Measurements from ENCODE around the gene AHCTF1.
"Not testable (repeated sequence)": the region's sequence is repeated elsewhere in the genome, so short reads cannot be mapped to it uniquely, and the experiment has no call there.

Gene AHCTF1

DNA sequence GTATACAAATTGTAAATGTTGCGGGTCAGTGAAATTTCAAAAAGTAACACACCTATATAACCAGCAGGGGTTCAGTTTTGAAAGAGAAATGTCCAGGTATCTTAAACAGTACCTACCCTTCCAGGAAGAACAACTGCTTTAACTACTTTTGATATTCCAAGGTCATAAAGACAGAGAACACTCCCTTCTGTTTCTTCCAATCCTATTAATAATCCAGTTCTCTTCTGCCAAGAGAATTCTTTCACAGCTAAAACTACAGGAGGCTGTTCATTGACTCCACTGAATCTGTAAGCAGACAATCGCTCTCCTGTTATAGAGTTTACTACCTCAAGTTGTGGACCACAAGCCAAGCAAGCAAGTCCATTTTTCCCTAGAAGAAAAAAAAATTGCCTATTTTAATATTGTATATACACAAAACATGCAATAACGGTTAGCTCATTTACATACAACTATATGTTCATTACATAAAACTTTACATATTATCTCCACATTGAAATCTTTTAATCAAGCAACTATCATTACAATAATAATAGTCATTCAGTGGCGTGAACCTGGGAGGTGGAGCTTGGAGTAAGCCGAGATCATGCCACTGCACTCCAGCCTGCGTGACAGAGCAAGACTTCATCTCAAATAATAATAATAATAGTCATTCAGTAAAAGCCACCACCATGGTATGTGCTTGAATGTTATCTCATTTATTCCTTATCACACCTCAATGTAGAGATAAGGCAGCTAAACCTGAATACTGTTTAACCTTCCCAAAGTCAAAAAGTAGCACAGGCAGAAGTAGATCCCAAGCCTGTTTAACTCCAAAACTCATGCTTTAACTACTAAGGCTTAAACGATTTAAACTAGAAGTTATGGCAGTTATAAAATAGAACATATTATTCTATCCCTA is 15.5 kb downstream of the AHCTF1 start:
- DNase-seq, result not testable (repeated sequence)

DNA sequence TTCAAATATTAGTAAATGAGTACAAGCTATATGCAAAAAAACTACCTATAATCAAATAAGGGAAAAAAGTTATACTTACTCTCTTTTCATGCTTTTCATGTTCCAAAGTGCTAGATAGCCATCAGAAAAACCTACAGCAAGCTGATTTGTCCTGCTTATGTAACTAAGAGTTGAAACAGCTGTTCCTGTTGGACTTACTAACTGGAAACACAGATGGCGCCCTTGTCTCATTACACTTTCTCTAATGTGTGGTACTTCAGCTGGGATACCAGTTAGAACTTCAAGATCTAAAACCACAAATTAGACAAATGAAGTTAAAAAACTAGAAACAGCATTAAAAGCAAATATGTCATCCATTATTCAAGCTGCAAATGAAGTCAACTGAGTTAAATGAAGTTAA is 24.3 kb downstream of the AHCTF1 start:
- no peak for DNase-seq

DNA sequence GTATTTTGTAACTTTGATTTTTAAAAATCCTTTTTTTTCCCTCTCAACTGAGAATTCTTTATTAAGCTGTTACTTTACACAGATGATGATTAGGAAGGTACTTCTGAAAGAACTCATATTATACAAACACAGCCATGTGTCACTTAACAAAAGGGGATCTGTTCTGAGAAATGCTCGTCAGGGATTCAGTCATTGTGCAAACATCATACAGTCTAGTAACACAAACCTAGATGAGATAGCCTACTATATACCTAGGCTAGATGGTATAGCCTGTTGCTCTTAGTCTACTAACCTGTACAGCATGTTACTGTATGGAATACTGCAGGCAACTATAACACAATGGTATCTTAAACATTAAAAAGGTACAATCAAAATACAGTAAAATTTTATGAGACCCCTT is 24.9 kb downstream of the AHCTF1 start:
- DNase-seq, result no peak

DNA sequence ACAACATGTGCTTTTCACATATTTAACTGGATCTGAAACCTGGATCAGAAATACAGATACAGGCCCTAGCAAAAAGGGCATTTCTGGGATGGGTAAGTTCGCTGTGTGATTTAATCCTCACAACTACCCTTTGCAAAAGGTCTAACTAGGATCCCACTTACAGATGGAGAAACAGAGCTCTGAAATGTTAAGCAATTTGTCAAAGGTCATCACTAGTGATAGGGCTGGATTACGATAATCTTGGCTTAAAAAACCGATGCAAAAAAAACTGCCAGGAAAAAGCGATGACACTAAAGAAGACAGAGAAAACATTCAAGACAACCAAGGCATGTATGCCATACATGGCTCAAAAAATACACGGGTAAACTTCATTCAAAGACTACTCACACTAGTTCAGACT is 29.9 kb downstream of the AHCTF1 start:
- no peak for DNase-seq

DNA sequence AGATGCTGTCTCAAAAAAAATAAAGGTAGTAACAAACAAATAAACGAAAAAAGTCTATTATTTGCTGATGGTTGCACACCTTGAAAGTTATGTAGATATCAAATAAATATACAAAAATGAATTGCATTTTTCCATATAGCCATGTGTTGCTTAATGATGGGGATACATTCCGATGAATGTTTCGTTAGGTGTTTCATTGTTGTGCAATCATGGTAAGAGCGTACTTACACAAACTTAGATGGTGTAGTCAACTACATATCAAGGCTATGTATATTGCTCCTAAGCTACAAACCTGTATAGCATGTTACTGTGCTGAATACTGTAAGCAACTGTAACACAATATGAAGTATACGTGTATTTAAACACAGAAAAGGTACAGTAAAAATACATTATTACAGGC is 34.4 kb downstream of the AHCTF1 start:
- DNase-seq, result no peak

DNA sequence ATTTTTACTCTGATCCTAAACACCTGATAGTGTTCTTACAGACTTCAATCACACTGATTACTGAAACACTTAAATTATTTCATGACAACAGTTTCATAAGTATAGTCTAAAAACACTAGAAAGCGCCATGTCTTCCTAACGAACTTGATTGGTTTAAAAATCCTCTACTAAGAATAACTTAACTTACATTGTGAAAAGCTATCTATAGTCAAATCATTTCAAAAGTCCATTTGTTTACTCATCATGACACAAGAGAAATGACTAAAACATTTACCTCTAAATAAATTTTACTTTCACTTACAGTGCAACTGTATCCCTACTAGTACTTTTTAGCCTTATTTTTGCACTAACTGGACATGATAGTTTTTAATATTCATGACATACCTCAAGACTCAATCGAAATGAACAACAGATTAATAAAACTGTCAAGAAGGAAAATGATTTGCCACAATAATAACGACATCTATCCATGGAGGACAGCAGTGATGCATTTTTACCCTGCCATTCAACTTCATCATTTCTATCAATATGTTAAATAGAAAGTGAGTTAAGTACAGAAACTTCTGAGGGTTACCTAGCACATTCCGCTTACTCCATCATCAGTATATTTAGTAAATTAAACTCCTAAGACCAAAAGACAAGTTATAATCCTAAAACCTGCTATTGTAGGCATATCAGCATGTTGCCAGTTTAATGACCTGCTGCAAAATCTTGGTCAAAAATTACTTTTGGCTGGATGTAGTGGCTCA is 38.4 kb downstream of the AHCTF1 start:
- no peak for DNase-seq

DNA sequence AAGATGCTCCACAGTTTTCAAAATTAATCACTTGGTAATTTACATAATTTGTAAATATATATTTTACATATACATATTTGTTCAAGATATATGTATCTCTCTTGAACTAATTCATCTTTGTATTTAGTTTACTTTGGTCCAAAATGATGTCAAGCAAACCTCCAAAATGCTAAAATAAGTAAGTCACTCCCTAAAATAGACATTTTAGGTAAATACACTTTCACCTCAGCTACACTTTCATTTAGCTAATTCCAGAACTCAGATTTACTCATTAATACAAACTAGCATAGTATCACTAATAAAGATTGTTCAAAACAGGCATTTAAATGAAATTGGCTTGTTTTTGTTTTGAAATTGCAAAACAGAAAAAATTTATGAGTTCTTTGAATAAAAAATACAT is 40.6 kb downstream of the AHCTF1 start:
- no peak for DNase-seq

DNA sequence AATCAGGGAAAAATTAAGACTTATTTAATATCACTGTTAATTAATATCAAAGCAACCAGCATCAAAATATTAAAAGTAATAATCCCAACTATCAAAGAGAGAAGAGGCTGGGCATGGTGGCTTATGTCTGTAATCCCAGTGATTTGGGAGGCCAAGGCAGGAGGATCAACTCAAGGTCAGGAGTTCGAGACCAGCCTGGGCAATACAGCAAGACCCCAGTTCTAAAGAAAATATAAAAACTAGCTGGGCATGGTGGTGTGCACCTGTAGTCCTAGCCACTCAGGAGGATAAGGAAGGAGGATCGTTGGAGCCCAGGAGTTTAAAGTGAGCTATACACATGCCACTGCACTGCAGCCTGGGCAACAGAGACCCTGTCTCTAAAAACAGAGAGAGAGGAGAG is 43.2 kb downstream of the AHCTF1 start:
- no peak for DNase-seq

DNA sequence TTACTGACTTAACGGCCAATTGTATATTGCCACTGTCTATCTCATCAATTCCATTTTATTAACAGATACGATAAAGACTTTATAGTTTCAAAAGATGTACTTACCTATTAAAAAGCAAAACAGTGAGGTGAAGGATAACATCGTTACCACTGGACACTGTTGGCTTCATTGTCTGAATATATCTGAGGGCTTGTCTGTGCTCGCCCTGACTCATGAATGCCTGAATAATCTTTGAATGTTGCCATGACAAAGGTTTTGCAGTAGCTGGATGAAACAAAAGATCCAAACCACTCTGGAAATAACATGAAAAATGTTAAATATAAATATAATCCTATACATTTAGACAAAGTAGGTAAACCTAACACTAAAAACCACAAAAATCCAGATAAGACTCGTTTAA is 46.4 kb downstream of the AHCTF1 start:
- not testable (repeated sequence) for DNase-seq

DNA sequence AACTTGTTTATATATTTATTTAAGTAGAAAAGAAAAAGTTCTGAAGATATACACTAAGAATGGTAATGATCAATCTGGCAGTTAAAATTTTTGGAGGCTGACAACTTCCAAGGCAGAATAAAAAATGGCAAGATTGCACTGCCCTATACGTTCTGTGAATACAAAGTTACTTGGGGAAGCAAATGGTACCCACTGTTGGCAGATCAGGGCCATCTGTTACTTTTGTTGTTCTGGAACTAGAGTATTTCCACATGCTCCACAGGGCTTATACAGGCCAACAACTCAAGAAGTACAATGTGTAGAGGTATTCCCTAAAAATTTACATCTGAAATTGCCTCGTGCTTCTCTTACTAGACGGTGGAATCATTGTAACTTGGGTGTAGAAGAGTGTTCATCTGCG is 53.2 kb downstream of the AHCTF1 start:
- DNase-seq, result no peak

DNA sequence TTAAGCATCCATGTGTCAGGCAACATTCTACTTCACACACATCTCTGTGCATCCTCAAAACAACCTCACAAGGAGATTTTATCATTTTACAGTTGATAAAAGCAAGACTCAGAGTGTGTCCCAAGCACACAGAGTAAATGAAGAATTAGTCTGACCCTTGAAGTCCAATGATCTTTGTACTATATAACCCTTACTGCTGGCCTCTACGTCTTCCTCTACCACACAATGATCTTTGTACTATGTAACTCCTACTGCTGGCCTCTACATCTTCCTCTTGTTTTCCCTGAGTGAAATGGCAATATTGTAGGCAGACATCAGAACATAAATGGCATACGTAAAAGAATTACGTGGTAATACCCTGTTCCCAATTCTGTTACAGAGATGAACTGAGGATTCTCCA is 55.3 kb downstream of the AHCTF1 start:
- DNase-seq, result no peak

DNA sequence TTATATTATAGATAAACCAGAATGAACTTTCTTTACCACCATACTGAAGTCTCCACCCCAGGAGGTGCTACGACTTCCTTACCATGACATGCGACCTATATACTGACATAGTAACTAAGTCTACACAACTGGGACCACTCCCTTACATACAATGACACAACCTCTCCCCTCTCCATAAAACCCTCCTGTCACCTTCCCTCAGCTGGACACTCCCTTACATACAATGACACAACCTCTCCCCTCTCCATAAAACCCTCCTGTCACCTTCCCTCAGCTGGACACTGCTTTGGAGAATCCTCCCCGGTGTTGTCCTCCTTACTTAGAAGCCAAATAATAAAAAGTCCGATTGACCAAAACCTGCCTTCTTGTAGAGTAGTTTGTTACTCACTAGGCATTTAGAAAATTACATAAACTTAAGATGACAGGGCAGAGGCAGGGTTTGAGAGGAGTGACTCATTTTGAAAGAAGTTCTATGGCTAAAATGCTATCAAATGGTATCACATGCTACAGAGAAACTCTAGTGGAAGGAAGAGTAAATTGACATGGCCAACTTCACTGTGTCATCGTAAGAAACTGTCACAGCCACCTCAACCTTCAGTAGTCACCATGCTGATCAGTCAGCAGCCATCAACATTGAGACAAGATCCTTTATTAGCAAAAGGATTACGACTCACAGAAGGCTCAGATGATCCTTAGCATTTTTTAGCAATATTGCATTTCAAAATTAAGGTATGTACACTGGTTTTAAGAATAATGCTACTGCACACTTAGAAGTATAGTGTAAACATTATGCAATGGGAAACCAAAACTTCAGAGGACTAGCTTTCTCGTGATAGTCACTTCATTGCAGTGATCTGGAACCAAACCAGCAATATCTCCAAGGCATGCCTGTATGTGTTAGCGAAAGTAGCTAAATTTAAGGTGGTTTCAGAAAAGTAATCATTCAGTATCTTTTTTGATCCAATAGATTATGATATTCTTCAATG is 56.4 kb downstream of the AHCTF1 start:
- DNase-seq, result no peak

DNA sequence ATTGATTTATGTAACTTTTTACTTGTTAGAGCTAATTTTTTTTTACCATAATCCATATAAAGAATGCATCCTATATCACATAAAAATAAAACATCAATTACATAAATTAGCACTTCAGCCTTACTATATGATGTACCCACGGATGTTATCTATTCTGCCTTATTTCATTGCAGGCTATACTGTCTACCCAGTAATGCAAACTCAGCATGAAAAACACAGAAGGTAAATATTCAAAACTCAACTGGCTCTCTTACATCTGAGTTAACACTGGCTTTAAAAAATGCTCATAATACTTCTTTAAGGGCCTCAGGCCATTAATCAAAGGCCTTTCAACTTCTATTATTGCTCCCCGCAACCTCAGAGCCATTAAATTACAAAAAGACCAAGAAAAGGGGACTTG is 65.8 kb downstream of the AHCTF1 start:
- DNase-seq, result no peak

DNA sequence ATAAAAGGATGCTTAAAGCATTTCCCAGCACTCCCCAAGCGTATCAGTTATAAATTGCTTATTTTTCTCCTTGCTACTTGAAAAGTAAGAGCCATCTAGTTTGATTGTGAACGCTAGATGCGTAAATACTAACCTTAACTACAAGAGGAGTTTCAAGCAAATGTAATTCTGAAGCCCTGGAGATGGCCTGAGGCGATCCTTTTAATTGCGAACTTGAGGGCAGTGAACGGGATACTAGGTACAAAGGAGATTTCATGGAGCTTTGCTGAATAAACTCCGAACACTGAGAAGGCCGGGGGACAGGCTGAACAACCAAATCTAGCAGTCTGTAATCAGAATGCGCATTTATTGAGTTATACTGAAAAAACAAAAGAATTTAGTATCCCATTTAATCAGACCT is 68.0 kb downstream of the AHCTF1 start:
- DNase-seq, result not testable (repeated sequence)

DNA sequence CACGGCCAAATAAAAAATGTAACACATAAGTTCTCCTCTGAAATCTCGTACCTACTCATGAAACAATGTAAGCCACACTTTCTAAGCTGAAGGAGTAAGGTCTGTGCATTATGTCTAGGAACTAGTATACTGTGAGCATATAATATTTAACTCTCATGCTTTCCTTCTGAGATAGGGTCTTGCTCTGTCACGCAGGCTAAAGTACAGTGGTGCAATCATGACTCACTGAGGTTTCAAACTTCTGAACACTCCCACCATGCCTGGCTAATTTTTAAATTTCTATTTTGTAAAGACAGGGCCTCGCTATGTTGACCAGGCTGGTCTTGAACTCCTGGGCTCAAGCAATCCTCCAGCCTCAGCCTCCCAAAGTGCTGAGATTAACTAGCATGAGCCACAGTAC is 71.3 kb downstream of the AHCTF1 start:
- no peak for DNase-seq

DNA sequence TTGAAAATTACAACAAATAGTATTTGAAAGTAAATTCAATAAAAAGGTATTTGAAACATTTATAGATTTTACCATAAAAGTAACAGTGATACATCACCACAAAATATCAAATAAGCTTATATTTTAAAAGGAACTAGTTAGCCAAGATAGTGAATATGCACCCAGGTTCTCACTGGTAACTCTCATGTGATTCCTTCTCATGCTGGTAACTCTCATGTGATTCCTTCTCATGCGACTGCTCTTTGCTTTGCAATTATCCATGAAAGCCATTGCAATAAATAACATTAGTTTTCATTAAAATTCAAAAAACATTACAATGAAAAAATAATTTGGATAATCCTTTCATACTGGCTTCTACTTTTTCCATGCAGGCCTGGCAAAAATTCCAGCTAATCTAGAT is 75.4 kb downstream of the AHCTF1 start:
- no peak for DNase-seq

DNA sequence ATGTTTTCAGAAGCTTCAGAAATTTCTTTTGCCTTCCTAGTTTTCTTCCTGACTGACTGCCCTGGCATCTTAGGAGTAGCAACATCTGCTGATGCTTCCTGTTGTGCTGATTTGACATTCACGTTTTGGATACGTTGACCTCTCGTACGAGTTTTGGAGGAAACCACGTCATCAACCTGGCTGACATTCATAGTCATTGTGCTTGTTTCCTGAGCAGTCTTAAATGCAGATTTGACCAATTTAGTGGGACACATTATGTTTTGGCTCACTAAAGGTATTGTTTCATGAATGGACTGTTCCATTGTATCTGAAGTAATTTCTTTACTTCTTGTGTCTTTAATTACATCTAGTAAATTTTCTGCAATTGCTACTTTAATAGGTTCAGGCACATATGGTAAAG is 81.1 kb downstream of the AHCTF1 start:
- not testable (repeated sequence) for DNase-seq

DNA sequence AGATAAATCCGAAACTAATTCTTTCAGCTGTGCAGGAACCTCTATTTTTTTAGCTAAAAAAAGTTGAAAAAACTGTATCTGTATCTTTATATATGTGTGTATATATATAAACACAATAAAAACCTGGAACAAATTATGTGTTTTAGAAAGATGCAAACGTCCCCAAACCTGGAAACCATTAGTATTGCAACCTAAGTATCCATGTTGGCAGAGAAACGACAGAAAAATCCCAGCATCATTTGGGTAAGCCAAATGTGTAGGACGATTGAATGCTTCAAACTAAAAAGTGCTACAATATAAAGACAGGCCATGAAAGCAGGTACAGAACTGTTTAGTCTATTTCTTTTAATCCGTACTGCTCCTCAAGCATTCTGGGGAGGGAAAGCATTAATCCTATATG is 87.9 kb downstream of the AHCTF1 start:
- DNase-seq, result no peak

DNA sequence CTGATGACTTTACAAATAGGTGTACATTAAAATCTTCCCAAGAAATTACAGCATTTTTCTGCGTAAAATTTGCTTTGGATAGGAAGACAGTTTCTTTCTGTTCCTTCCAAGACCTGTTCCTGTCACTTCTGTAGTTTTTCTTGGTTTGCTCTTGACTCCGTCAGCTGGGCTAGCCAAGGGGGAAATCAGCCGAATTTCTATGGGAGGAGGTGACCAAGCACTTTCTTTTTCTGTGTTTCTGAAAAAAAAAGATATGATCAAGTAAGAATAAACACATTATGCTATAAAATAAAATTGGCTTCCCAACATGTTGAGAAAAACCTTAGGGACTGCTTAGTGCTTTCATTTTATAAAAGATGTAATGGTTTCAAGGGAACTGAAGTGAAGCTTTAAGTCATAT is 91.0 kb downstream of the AHCTF1 start:
- not testable (repeated sequence) for DNase-seq

DNA sequence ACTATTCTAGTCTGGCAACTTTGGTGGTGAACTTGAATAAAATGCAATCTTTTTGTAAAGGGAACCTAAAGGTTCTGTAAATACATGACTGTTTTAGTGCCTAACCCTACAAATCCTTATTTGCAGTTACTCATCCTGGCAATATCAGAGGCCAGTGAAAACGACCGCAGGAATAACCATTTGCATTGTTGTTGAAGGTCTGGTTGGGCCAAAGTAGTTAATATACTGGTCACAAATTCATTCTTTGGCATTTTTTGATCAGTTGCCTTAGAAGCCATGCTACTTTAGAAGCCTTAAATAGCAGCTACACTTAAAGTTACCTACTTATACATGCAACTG is 93.7 kb downstream of the AHCTF1 start:
- DNase-seq, result no peak

DNA sequence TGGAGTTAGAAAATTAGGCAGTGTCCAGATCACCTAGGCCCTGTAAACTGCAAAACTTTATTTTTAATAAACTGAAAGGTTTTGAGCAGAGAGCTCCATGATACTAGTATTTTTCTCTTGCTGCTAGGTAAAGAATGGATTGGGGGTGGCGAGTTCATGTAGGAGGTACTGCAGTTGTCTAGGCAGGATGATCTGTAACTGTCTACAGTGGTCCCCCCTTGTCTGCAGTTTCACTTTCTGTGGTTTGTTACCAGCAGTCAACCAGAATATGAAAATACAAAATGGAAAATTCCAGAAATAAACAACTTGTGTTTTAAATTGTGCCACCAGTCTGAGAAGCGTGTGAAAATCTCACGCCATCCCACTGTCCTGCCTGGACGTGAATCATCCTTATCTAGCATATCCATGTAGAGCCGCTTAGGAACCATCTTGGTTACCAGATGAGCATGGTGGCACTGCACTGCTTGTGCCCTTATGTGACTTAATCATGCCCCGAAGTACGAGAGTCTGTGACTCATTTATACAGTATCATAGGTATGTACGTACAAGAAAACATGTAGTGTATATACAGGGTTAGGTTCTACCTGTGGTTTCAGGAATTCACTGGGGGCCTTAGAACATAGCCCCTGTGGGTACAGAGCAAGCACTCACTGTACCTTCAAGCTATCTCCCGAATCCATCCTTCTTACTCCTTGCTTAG is 94.2 kb downstream of the AHCTF1 start:
- no peak for DNase-seq

DNA sequence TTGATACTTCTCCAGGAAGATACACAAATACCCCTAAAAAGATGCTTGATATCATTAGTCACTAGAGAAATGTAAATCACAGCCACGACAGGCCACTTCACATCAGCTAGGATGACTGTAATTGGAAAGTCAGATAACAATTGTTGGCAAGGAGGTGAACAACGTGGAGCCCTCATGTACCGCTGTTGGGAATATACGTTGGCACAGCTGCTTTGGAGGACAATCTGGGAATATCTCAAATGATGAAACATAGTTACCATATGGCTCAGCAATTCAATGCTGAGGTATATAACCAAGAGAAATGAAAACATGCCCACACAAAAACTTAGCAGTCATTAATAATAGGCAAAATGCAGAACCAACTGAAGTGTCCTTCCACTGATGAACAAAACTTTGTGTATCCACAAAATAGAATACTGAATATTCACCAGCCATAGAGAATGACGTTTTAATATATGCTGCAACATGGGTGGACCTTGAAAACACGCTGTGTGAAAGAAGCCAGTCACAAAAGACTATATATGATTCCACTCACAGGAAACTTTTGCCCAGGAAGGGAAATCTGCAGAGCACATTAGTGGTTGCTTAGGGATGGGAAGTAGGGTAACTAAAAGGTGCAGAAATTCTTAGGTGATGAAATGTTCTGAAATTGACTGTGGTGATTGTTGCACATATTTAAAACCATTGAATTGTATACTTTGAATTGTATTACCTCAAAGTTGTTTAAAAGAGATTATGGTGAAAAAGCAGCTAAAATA is 95.4 kb downstream of the AHCTF1 start:
- no peak for DNase-seq
